Measurements from ENCODE around the gene SLC38A10.
A peak's percentile ranks its signal among the peaks of the same experiment; 100 is the strongest.

Gene SLC38A10

DNA sequence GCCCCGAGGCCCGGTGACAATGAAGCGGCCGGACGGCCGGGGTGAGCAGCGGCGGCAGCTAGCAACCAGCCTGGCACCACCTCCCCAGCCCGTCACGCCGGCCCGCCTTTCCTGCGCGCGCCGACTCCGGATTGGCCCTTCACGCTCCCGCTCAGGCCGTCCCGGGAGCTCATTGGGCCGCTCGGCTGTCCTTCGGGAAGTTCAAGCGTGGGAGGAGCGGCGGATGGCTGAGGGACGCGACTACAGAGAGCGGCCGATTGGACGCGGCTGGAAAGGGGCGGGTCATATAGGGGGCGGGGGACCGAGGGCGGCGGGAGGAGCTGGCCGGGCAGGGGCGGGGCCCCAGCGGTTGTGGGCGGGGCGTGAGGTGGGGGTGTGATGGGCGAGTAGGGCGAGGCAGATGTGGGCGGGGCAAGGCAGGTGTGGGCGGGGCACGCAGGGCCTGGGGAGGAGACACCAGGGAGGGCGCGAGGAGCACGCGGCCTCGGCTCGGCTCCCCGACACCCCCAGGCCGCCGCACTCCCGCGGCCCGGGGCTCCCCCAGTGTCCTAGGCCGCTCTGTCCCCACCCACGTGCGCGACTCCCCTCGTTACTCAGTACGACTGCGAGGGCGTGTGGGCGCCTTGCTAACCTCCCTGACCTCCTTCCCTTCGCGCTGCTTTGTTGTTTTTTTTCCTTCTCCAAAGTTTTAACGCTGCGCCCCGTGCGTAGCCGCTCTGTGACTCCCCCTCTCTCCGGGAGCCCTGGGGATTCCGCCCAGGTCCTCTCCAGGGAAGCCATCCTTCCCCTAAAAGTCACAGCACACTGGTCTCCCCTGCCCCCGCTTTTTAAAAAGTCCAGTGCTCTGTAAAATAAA lies 72.0 kb downstream of the SLC38A10 start, which contains the start of gene CEP131:
Gene CEP131, minus strand, starts transcription at position 60 of the 856 bp plus-strand sequence. CDS start 2,909 bp downstream, outside the sequence.
- peak; percentile 99 for DNase-seq

DNA sequence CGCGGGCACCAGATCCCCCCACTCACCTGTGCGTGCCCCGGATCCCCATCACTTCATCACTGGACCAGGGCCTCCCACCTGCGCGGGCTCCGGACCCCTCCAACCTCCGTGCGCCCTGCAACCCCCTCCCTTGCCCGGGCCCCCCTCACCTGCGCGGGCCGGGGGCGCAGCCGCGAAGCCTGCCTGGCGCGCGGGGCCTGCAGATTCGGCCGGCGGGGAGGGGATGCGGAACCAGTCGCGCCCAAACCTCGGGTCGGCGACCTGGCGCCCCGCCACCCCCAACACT lies 72.5 kb downstream of the SLC38A10 start:
- DNase-seq, result no peak

DNA sequence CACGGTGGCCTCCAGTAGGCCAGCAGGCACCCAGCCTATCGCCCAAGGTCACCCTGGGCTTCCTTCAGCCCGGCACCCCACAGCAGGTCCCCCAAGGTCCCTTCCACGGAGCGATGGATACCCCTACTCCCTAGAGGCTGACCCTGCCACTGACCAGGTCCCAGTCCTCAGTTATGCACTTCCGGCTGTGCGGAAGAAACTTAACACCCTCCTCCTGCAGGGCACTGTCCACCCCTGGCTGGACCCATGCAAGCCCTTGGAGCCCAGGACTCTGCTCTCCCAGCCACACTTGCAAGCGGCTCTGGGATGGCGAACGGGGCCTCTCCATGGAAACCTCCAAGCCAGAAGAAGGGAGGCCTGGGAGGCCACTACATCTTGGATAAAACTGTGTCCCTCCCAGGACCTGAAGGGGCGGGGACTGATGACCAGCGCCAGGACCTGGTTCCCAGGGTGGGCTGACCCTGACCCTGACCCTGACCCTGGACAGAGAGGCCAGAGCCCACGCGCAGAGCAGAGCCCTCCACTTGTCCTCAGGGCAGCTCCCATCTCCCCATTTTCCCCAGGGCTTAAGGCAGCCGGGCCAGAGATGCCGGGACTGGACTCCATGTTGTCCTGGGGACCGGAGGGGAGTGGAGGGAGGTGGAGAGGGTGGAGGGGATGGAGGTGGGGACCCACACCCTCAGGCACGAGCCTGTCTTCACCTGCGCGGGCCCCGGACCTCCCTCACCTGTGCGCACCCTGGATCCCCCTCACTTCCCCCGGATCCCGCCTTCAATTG lies 73.1 kb downstream of the SLC38A10 start:
- DNase-seq, result no peak

DNA sequence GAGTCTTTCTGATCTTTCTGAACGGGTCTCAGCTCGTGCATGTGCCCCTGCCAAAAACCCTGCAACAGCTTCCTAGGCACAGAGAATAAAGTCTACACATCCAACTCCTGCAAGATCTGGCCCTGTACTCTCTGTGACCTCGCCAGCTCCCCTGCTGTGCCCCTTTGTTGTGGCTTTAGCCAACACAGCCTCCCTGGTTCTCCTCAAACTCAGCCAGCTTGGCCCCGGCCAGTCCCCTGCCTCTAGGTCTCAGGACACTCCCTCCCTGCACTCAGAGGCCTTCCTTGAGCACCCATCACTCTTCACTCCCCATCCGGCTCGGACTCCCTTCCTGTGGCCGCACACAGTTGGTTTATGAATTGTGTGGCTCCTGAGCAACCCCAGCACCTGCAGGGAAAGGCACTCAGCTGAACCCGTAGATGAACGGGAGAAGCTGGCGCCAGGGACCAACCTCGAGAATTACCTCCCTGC lies 73.7 kb downstream of the SLC38A10 start:
- no peak for DNase-seq

DNA sequence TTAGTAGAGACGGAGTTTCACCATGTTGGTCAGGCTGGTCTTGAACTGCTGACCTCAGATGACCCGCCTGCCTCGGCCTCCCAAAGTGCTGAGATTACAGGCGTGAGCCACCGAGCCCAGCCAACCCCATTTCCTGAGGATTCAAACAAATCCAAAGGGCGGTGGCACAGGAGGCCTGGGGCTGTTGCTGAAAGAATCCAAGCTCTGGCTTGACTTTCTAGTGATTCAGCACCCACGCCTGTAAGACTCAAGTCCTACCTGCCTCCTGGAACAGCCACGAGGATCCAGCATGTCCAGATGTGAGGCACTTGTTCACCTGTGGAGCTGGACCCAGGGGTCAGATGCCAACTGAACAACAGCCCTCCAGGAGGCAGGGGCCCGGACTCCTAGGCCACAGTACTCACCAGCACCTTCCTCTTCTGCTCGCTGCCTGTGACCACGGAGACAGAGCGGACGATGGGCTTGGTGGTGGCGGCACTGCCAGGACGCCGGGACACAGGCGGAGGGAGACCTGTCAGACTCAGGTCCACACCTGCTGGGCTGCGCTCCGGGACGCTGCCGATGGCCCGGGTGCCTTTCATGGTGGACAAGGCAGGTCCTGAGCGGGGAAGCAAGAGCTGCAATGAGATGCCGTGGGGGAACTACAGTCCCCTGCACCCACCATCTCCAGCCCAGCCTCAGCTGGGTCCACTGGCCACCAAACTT lies 75.5 kb downstream of the SLC38A10 start:
- no peak for DNase-seq

- no peak for DNase-seq
Observed at GRCh38 chr17:81218991-81219390, 76.1 kb downstream of the SLC38A10 start.

DNA sequence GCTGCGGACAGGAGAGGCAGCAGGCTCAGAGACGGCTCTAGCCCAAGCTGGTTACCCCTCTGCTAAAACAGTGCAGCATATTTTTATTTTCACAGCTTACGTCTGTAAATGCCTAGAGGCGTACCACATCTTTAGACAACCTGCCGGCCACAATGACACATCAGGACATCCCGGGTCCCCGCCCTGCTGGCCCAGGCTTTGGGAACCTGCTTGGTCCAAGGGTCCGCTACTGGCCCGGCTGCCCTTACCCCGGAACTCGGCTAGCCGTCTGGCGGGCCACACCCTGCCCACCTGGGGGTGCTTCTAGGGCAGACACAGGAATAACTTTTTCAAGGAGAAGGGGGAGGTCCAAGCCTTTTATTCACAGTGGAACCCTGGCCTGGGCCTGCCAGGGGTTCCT lies 76.6 kb downstream of the SLC38A10 start:
- no peak for DNase-seq

DNA sequence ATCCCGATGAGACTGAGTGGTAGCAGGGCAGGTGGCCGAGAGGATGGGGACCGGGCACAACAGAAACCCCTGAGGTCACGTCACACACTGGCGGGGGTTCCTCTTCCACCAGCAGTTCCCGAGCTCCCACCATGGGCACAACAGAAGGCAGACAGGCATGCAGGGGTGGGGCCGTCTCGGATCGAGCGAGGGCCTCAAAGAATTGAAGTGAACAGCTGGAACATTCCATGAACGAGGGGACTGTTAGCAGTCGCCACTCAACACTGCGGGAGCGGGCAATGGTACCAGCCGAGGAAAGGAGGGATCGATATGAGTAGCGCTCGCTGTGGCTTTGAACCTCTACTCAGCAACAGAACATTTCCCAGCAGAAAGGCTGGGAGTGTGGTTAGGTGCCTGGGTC lies 77.6 kb downstream of the SLC38A10 start:
- no peak for DNase-seq

DNA sequence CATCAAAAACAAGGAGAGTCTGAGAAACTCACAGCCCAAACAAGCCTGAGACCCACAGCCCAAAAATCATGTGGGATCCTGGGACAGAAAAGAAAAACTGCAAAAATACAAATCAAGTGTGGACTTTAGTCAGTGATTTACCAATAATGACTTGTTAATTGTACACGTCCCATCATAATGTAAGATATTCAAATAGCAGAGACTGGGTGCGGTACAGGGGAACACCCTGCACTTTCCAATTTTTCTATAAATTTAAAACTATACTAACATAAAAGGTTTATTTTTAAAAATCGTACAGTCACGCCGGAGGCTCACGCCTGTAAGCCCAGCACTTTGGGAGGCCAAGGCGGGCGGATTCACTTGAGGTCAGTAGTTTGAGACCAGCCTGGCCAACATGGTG lies 81.1 kb downstream of the SLC38A10 start:
- DNase-seq, result no peak

- no peak for DNase-seq
Observed at GRCh38 chr17:81212365-81212764, 82.7 kb downstream of the SLC38A10 start.

DNA sequence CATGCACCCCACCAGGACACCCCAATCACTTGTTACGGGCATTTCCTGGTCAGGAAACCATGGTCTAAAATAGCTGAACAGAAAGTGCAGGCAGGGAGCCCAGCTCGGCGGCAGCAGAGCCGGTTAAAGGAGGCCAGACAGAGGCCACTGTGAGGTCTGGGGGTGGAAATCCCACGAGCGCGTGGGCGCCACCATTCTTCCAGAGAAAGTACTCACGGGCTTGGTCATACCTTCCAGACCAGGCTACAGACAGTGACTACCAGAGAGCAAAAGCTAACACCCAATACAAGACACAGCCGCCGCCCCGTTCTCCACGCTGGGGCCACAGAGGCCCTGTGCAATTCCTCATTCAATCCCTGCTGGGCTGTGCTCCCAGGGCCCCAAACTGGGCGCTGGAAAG lies 84.2 kb downstream of the SLC38A10 start:
- DNase-seq, result no peak

GRCh38 chr17:81210466-81210865 lies 84.6 kb downstream of the SLC38A10 start:
- DNase-seq, result no peak

DNA sequence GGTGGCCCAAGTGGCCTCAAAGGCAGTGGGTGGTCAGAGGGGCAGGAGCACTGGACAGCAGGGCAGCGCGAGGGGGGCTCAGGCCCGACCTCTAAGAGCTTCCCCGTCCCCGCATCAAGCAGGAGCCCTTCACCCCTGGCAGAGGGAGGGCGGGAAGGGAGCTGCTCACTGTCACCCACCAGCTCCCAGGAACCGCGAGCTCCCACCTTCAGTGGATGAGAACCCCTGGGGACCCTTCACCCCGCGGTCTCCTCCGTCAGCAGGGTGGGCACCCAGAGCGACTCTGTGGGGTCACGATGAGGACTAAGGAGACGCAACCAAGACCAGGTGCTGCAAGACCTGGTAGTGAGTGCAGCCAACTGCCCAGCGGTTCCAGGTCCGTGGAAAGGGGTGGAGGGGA lies 86.0 kb downstream of the SLC38A10 start:
- DNase-seq, result no peak

DNA sequence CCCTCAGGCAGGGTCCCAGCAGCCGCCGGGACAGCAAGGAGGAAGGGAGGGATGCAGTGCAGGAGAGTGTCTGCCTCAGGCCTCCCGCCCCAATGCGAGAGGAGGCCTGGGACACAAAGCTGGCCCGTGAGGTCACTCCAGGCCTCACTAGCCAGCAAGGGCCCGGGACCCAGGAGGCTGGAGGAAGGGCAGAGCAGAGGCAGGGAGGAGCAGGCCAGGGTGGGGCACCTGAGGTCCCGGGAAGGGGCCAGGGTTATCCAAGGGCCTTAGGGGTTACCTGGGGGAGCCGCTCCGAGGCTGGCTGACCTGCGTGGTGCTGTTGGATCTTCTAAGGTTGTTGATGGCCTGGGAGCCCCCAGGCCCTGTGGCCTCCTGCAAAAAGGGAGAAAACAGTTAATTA lies 86.5 kb downstream of the SLC38A10 start:
- DNase-seq, result no peak

GRCh38 chr17:81207610-81208581 lies 87.2 kb downstream of the SLC38A10 start:
- no peak for DNase-seq

DNA sequence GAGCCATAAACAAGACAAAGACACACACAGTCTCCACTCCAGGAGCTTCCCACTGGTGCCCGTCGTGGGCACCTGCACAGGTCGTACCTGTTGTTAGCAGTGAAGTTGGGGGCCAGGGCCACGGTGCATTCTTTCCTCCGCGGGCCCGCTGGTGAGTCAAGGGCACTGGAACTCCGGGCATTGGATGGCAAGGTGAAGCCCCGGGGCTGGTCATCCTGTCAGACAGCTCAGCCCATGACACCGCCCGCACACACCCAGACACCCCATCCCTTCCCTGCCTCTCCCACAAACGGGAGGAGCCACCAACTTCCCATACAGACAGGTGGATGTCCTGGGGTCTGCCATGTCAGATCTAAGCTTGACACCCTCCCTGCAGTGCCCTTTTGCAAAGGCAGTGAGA lies 88.5 kb downstream of the SLC38A10 start:
- no peak for DNase-seq

- no peak for DNase-seq
Observed at GRCh38 chr17:81206166-81206565, 88.9 kb downstream of the SLC38A10 start.

- no peak for DNase-seq
Observed at GRCh38 chr17:81204578-81204977, 90.5 kb downstream of the SLC38A10 start.

DNA sequence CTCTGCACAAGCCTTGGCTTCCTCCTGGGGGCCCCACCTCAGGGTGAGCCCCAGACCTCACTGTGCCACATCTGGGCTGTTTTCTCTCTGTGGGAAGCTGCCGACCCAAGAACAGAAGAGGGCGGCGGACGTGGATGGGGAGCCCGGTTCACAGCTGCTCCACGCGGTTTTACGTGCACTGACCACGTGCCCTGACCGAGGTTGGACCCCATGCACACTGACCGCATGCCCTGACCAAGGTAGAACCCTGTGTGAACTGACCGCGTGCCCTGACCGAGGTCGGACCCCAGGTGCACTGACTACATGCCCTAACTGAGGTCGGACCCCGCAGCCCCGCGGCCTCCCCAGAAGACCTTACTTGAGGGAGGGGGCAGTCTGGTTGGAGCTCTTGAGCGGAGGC lies 92.0 kb downstream of the SLC38A10 start:
- no peak for DNase-seq

- no peak for DNase-seq
Observed at GRCh38 chr17:81202318-81202717, 92.8 kb downstream of the SLC38A10 start.

DNA sequence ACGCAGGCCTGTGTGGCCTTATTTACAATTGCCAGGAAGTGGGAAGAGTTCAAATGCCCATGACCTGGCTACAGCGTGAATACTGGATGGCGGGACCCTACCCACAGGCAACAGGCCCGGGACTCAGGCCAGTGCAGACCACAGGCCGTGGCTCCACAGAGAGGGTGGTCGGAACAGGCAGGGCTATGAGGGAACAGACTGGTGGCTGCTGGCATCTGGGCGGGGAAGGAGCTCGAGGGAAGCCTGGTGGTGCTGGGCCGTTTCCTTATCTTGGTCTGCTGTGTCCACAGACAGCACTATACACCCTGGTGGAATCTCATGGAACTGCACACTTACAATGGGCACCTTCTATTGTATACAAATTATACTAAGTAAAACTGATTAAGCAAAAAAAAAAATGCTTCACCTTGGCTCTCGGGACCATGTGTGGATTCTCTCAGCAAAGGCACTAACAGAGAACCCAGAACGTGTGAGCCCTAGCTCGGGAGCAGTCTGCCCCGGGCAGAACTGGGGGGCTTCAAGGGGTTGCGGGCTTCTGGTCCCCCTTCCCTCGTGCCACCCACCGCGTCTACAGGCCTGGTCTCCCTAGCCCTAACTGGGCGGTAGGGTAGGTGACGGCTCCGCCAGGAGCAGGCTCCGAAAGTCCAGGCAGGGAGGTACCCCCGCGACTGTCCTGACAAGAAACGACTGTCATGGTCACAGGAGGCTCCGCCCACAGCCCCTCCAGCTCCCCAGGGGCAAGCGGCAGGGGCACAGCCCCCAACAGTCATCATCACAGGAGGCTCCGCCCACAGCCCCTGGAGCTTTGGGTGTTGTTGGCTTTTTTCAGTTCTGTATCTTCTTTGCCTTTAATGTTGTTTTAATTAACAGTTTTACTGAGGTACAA lies 94.2 kb downstream of the SLC38A10 start:
- DNase-seq, result no peak
